Muscle layer of duodenum (tissue), 2 donors: Measurements from ENCODE around the gene SLC6A8.
A peak's percentile ranks its signal among the peaks of the same experiment; 100 is the strongest.

ENCODE experiments used
- H3K27ac ChIP-seq: one replicate; pipeline ENCODE4 v1.7.0; 2013; ENCODE audit warnings: mild to moderate bottlenecking, low read length
- H3K27me3 ChIP-seq: one replicate; pipeline ENCODE4 v1.7.0; 2013; ENCODE audit warnings: low read depth, mild to moderate bottlenecking, control low read depth, low read length
- H3K36me3 ChIP-seq, 2 donors: one replicate each; pipeline ENCODE4 v1.7.0; 2013; ENCODE audit warnings: low read length in 2 of 2, control low read depth in 1 of 2, mild to moderate bottlenecking in 1 of 2; ENCODE audit not compliant: insufficient read depth in 2 of 2, control insufficient read depth in 1 of 2
- H3K4me1 ChIP-seq, 2 donors: one replicate each; pipeline ENCODE4 v1.7.0; 2013; ENCODE audit warnings: low read length in 2 of 2, mild to moderate bottlenecking in 2 of 2, control low read depth in 1 of 2, moderate library complexity in 1 of 2; ENCODE audit not compliant: insufficient read depth in 2 of 2, control insufficient read depth in 1 of 2
- H3K4me3 ChIP-seq, 2 donors: one replicate each; pipeline ENCODE4 v1.7.0; 2013; ENCODE audit warnings: low read length in 2 of 2, low read depth in 1 of 2, mild to moderate bottlenecking in 1 of 2
- H3K9me3 ChIP-seq, 2 donors: one replicate each; pipeline ENCODE4 v1.7.0; 2013; ENCODE audit warnings: low read length in 2 of 2, control low read depth in 1 of 2, mild to moderate bottlenecking in 1 of 2; ENCODE audit not compliant: control insufficient read depth in 1 of 2
- donor health status: healthy.

The SLC6A8 gene

GRCh38 chrX:153668423-153669173 lies 19.1 kb upstream of the SLC6A8 start:
- H3K36me3 ChIP-seq = no peaks in the 10 kb centered on the region
- H3K4me1 ChIP-seq = peaks cover 0 to 5% of the 10 kb centered on the region in 2 donors
- no peak overlapping the region for H3K4me3 ChIP-seq
- H3K9me3 ChIP-seq = no peaks in the 10 kb centered on the region
- H3K27me3 ChIP-seq = no peaks in the 10 kb centered on the region
- H3K27ac ChIP-seq = no peak overlapping the region

- no peak overlapping the region for H3K27ac ChIP-seq
- H3K9me3 ChIP-seq = no peaks in the 10 kb centered on the region
- no peak overlapping the region for H3K4me3 ChIP-seq
- H3K36me3 ChIP-seq = no peaks in the 10 kb centered on the region
- peaks cover 0 to 5% of the 10 kb centered on the region in 2 donors for H3K4me1 ChIP-seq
- no peaks in the 10 kb centered on the region for H3K27me3 ChIP-seq
Measured at GRCh38 chrX:153669174-153669890, 18.4 kb upstream of the SLC6A8 start.

GRCh38 chrX:153669901-153670731 lies 17.6 kb upstream of the SLC6A8 start:
- H3K4me3 ChIP-seq = no peak overlapping the region
- H3K36me3 ChIP-seq = no peaks in the 10 kb centered on the region
- no peaks in the 10 kb centered on the region for H3K9me3 ChIP-seq
- H3K27ac ChIP-seq = no peak overlapping the region
- H3K4me1 ChIP-seq = peaks cover 0 to 5% of the 10 kb centered on the region in 2 donors
- H3K27me3 ChIP-seq = no peaks in the 10 kb centered on the region

GRCh38 chrX:153670748-153671588 lies 16.8 kb upstream of the SLC6A8 start:
- Histone ChIP-seq H3K27ac (no peak overlapping the region), H3K4me1 (peaks cover 0 to 5% of the 10 kb centered on the region in 2 donors), H3K4me3 (no peak overlapping the region), H3K27me3 (no peaks in the 10 kb centered on the region), H3K9me3 (no peaks in the 10 kb centered on the region), H3K36me3 (no peaks in the 10 kb centered on the region)

- H3K27ac ChIP-seq = no peak overlapping the region
- H3K27me3 ChIP-seq = no peaks in the 10 kb centered on the region
Measured at GRCh38 chrX:153671589-153672530, 15.9 kb upstream of the SLC6A8 start.

GRCh38 chrX:153672531-153673427 lies 14.9 kb upstream of the SLC6A8 start:
- Histone ChIP-seq H3K27ac (no peak overlapping the region), H3K36me3 (no peaks in the 10 kb centered on the region)

More at GRCh38 chrX:153671589-153672530, 15.9 kb upstream of the SLC6A8 start:
- H3K9me3 ChIP-seq = no peaks in the 10 kb centered on the region
- H3K4me3 ChIP-seq = no peak overlapping the region
- H3K36me3 ChIP-seq = no peaks in the 10 kb centered on the region
- peaks cover 0 to 5% of the 10 kb centered on the region in 2 donors for H3K4me1 ChIP-seq

GRCh38 chrX:153673428-153674218 lies 14.1 kb upstream of the SLC6A8 start, which contains the start of gene PNCK:
TSS of gene PNCK (minus strand) at chrX:153673813. CDS start at chrX:153673076, 737 bp downstream.
- no peaks in the 10 kb centered on the region for H3K27me3 ChIP-seq

More at GRCh38 chrX:153672531-153673427, 14.9 kb upstream of the SLC6A8 start:
- peaks cover 0 to 5% of the 10 kb centered on the region in 2 donors for H3K4me1 ChIP-seq
- H3K9me3 ChIP-seq = no peaks in the 10 kb centered on the region
- no peaks in the 10 kb centered on the region for H3K27me3 ChIP-seq
- H3K4me3 ChIP-seq = peak overlapping the region in 1 of 2 donors; percentile 38

DNA sequence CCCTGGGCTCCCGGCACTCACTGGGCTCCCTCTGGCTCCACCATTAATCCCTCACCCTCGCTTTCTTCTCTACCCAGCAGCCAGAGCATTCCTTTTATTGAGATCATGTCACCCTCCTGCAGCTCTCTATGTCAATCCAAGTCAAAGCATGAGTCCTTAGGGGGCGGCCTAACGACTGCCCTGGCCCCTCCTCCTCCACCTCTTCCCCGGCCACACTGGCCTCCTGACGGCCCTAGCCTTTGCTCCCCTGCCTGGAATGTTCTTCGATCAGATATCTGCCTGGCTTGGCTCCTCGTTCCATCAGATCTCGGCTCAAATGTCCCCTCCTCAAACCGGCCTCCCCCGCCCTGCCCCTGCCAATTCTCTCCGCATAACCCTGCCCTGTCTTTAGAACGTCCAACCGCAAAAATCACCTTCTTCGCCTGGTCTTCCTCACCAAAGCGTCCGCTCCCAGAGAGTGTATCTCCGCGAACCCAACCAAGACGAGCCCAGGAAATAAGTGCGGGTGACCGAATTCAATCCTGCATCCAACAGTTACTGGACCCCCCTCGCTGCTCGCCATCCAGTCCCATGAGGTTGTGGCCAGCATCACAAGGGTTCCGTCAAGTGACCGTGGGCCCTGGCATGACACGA lies 13.4 kb upstream of the SLC6A8 start:
- H3K9me3 ChIP-seq = no peaks in the 10 kb centered on the region
- H3K27me3 ChIP-seq = no peaks in the 10 kb centered on the region
- H3K27ac ChIP-seq = no peak overlapping the region
- H3K4me3 ChIP-seq = no peak overlapping the region
- H3K4me1 ChIP-seq = no peaks in the 10 kb centered on the region
- no peaks in the 10 kb centered on the region for H3K36me3 ChIP-seq

More at GRCh38 chrX:153673428-153674218, 14.1 kb upstream of the SLC6A8 start, which contains the start of gene PNCK:
- no peaks in the 10 kb centered on the region for H3K4me1 ChIP-seq
- H3K36me3 ChIP-seq = no peaks in the 10 kb centered on the region
- H3K27ac ChIP-seq = no peak within 1 kb of the TSS
- H3K4me3 ChIP-seq = peak within 1 kb of the TSS in 1 of 2 donors; percentile 38
- H3K9me3 ChIP-seq = no peaks in the 10 kb centered on the region
